GM12878 (cell line): ENCODE measurements around the gene CDK5RAP1. TPM values are rescaled to one million over a fixed set of nuclear protein-coding genes. Genes with fewer than 3 reads are reported as not detected.

ENCODE experiments used
- ATAC-seq: fragments of 200-7000 bp; cut with Tn5 transposase; 3 replicates; pipeline ENCODE4 v1.9.1; 2020; ENCODE audit warnings: mild to moderate bottlenecking, moderate library complexity
- BruUV-seq: library from RNA; stranded (reverse); fragments of 400-500 nt; replicated peaks from 2 replicates; lab custom pipeline; 2021; lab: Mats Ljungman, UMichigan
- CTCF ChIA-PET: fragments of 300-600 bp; sonication (Branson Sonifier 250); formaldehyde crosslinking; extraction: SDS; loops from one replicate; lab custom pipeline; 2021; ENCODE audit warnings: inconsistent platforms; lab: Yijun Ruan, JAX
- POLR2A ChIA-PET: fragments of 350-600 bp; formaldehyde crosslinking; extraction: SDS; loops from one replicate; lab custom pipeline; 2021; ENCODE audit warnings: inconsistent platforms; lab: Charles Lee
- RAD21 ChIA-PET: fragments of 300-600 bp; sonication (Branson Sonifier 250); formaldehyde crosslinking; loops from one replicate; lab custom pipeline; 2023; ENCODE audit warnings: antibody characterized with exemption; ENCODE audit not compliant: unreplicated experiment; lab: Charles Lee
- SMC1A ChIA-PET: fragments of 300-600 bp; sonication (Branson Sonifier 250); formaldehyde crosslinking; loops from one replicate; lab custom pipeline; 2023; ENCODE audit not compliant: unreplicated experiment, uncharacterized antibody; lab: Charles Lee
- DNase-seq: peaks from one replicate; pipeline ENCODE4 v3.0.0-alpha.2; 2011; ENCODE audit warnings: low read depth, low spot score
- FAIRE-seq: peaks from 3 replicates; lab custom pipeline; 2011; peaks lifted over from hg19 to GRCh38; lab: Jason Lieb, UNC
- H2AFZ ChIP-seq: 2 replicates; pipeline ENCODE4 v1.6.0; 2011; ENCODE audit warnings: low read depth, low read length, control low read depth; ENCODE audit not compliant: control insufficient read depth
- H3K27ac ChIP-seq: 2 replicates; pipeline ENCODE4 v1.5.1; 2011; ENCODE audit warnings: control low read depth; ENCODE audit not compliant: control insufficient read depth, insufficient read depth
- H3K27me3 ChIP-seq, 2 experiments: replicated peaks in 1 of 2; 2 replicates each; pipeline versions ENCODE4 v1.6.0 to v1.6.1; 2011; ENCODE audit warnings: low read length in 1 of 2; ENCODE audit not compliant: control insufficient read depth in 2 of 2, insufficient read depth in 2 of 2
- H3K36me3 ChIP-seq, 2 experiments: 2 replicates each; pipeline ENCODE4 v1.5.1; 2011; ENCODE audit warnings: low read length in 1 of 2; ENCODE audit not compliant: control insufficient read depth in 2 of 2, insufficient read depth in 2 of 2
- H3K4me1 ChIP-seq: 2 replicates; pipeline ENCODE4 v1.6.1; 2011; ENCODE audit warnings: mild to moderate bottlenecking, low read length, moderate library complexity, mixed read lengths; ENCODE audit not compliant: control insufficient read depth, insufficient read depth
- H3K4me2 ChIP-seq: 2 replicates; pipeline ENCODE4 v1.6.0; 2011; ENCODE audit warnings: control low read depth; ENCODE audit not compliant: control insufficient read depth, insufficient read depth
- H3K4me3 ChIP-seq: fragments of 200-600 bp; sonication (generic); 2 replicates; pipeline ENCODE4 v1.5.1; 2016
- H3K79me2 ChIP-seq: 2 replicates; pipeline ENCODE4 v1.6.0; 2011; ENCODE audit warnings: low read length; ENCODE audit not compliant: control insufficient read depth, insufficient read depth
- H3K9ac ChIP-seq: 2 replicates; pipeline ENCODE4 v1.8.0; 2011; ENCODE audit warnings: low read length, control low read depth, mixed read lengths; ENCODE audit not compliant: control insufficient read depth, insufficient read depth
- H3K9me3 ChIP-seq: replicated peaks from 3 replicates; pipeline ENCODE4 v1.5.1; 2011; ENCODE audit warnings: mild to moderate bottlenecking, low read length; ENCODE audit not compliant: control insufficient read depth, insufficient read depth
- H4K20me1 ChIP-seq: 2 replicates; pipeline ENCODE4 v1.6.0; 2011; ENCODE audit not compliant: control insufficient read depth, insufficient read depth
- BMI1 ChIP-seq: fragments of 450-650 bp; IDR thresholded peaks from 2 replicates; pipeline ENCODE4 v1.6.1; 2016; ENCODE audit warnings: mild to moderate bottlenecking, moderate library complexity, borderline replicate concordance
- CBFB ChIP-seq: IDR thresholded peaks from 2 replicates; pipeline ENCODE4 v1.6.1; 2016; ENCODE audit warnings: antibody characterized with exemption, low read depth
- HDAC6 ChIP-seq: fragments of 200-600 bp; sonication (generic); IDR thresholded peaks from one replicate; pipeline ENCODE4 v1.8.0; 2017; ENCODE audit warnings: antibody characterized with exemption; ENCODE audit not compliant: unreplicated experiment
- KLF5 ChIP-seq: fragments of 450-650 bp; IDR thresholded peaks from 2 replicates; pipeline ENCODE4 v1.6.1; 2014; ENCODE audit warnings: mild to moderate bottlenecking; ENCODE audit not compliant: partially characterized antibody
- MTA3 ChIP-seq: IDR thresholded peaks from 2 replicates; pipeline ENCODE4 v1.6.1; 2012; ENCODE audit warnings: low read length, inconsistent platforms, borderline replicate concordance
- NBN ChIP-seq: fragments of 450-650 bp; IDR thresholded peaks from 2 replicates; pipeline ENCODE4 v1.6.1; 2016
- NR2C2 ChIP-seq: IDR thresholded peaks from 2 replicates; pipeline ENCODE4 v1.6.1; 2011; ENCODE audit warnings: borderline replicate concordance, low read depth; ENCODE audit not compliant: control insufficient read depth, insufficient read length
- RUNX3 ChIP-seq: IDR thresholded peaks from 2 replicates; pipeline ENCODE4 v1.6.1; 2012; ENCODE audit warnings: low read length, inconsistent platforms
- SP1 ChIP-seq: IDR thresholded peaks from one replicate; pipeline ENCODE4 v1.6.1; 2011; ENCODE audit warnings: low read depth, low read length
- STAT1 ChIP-seq: fragments of 450-650 bp; conservative IDR thresholded peaks from 2 replicates; pipeline ENCODE4 v1.6.1; 2014; ENCODE audit warnings: antibody characterized with exemption, mild to moderate bottlenecking
- TARDBP ChIP-seq: IDR thresholded peaks from 2 replicates; pipeline ENCODE4 v1.6.1; 2016; ENCODE audit warnings: borderline replicate concordance
- ZNF207 ChIP-seq: fragments of 450-650 bp; IDR thresholded peaks from 2 replicates; pipeline ENCODE4 v1.6.1; 2014; ENCODE audit warnings: antibody characterized with exemption, mild to moderate bottlenecking, borderline replicate concordance
- WGBS: methylation state at CpG from one replicate; pipeline ENCODE4 v1.1.6; 2016; ENCODE audit warnings: low lambda C conversion rate; ENCODE audit not compliant: insufficient replicate concordance, insufficient coverage; ENCODE audit errors: missing lambda C conversion rate; 5-methylcytosine and 5-hydroxymethylcytosine counted together
- in situ Hi-C: fragments of 300-500 bp; cut with MboI; formaldehyde crosslinking; loops from 9 replicates; pipeline ENCODE4 v1.14.3; 2018; ENCODE audit warnings: mixed read lengths
- intact Hi-C: fragments of 100-400 bp; cut with micrococcal nuclease; formaldehyde crosslinking; loops from one replicate; pipeline ENCODE4 v1.14.2; 2022; ENCODE audit not compliant: unreplicated experiment
- polyA plus RNA-seq, 11 experiments: library from polyadenylated mRNA; depleted of rRNA in 4 of 11; unstranded in 6 of 11; stranded (reverse) in 5 of 11; fragments of >200 nt; fragmentation: Nextera tagmentation in 4 of 11; fragmentation: Illumina TruSeq in 1 of 11; extraction: Ambion mirVana in 4 of 11; extraction: Trizol in 1 of 11; gene quantifications; 1 replicate in 1 of 11; 2 replicates in 10 of 11; pipeline versions ENCODE4 v1.2.1 to v1.2.3, GENCODE V29; 2011 to 2016; ENCODE audit warnings: inconsistent platforms in 2 of 11, missing spikeins in 2 of 11, low read depth in 1 of 11
- total RNA-seq, 4 experiments: library from RNA; depleted of rRNA in 3 of 4; stranded (reverse); fragments of >200 nt in 3 of 4; fragmentation: Illumina TruSeq in 1 of 4; extraction: Trizol in 1 of 4; gene quantifications; 2 replicates each; pipeline versions ENCODE4 v1.2.1 to v1.2.3, GENCODE V29; 2013 to 2021
- TF ChIP-seq, protein P1 (sequence below): fragments of 450-650 bp; IDR thresholded peaks from 2 replicates; pipeline ENCODE4 v1.6.1; 2017; ENCODE audit warnings: mild to moderate bottlenecking, moderate library complexity
- TF ChIP-seq, protein P2 (sequence below): IDR thresholded peaks from 2 replicates; pipeline ENCODE4 v1.6.1; 2012; ENCODE audit warnings: mild to moderate bottlenecking, low read depth, low read length

The CDK5RAP1 gene
- total and polyA plus RNA-seq, 10 of the 15 experiments (the other 5 are each of a cell fraction or from before 2014, with no cell fraction given), result 30.4 to 67.6 (median 38.8) TPM

DNA sequence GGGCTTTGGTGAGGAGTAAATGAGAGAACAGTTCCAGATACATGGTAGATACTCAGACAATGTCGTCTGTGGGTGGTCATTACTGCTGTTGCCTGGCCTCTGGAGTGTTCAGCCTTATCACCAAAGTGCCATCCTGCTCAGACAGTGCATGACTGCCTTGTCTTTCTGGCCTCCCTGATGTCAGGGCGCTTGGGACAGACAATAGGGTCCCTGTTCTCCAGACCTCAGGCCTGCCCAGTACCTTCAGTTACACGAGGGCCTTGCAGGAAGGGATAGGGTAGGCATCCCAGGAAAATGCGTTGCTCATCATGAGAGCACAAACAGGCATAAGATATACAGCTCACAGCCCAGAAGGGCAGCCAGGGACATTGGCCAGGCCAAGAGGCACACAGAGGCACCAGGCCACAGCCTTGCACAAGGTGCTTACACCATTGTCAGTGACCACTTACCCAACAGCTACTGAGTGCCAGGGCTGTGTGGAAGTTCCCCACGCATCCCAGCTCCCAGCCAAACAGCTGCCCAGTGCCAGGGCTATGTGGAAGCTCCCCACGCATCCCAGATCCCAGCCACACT, 90.9 kb downstream of the CDK5RAP1 start:
- H3K27me3 ChIP-seq, result no peaks in the 10 kb centered on the region
- no peak overlapping the region for H3K27ac ChIP-seq
- H3K4me1 ChIP-seq, result no peaks in the 10 kb centered on the region
- no TSS peak for BruUV-seq
- H3K36me3 ChIP-seq, result no peaks in the 10 kb centered on the region
- SMC1A ChIA-PET, result no interaction called here
- no peaks in the 10 kb centered on the region for H4K20me1 ChIP-seq
- CTCF ChIA-PET, result no interaction called here
- H3K9ac ChIP-seq, result no peak overlapping the region
- POLR2A ChIA-PET, result no interaction called here
- no peaks in the 10 kb centered on the region for H3K9me3 ChIP-seq
- in situ Hi-C loops, result no loop called here
- 8% methylated on average over 6 of the region's 6 CpGs for WGBS
- intact Hi-C loops, result no loop called here
- ATAC-seq (no peak), FAIRE-seq (no peak), DNase-seq (no peak)
- RAD21 ChIA-PET, result no interaction called here
- no peaks in the 10 kb centered on the region for H3K79me2 ChIP-seq
- H3K4me3 ChIP-seq, result no peak overlapping the region
- H3K4me2 ChIP-seq, result no peak overlapping the region
- H2AFZ ChIP-seq, result no peak overlapping the region
- TF ChIP-seq ZNF207 (no peak), NBN (no peak), SP1 (no peak), RUNX3 (no peak), HDAC6 (no peak), NR2C2 (no peak), BMI1 (no peak), KLF5 (no peak), TARDBP (no peak), CBFB (no peak), STAT1 (no peak), MTA3 (no peak)
- TF ChIP-seq, protein P1, sequence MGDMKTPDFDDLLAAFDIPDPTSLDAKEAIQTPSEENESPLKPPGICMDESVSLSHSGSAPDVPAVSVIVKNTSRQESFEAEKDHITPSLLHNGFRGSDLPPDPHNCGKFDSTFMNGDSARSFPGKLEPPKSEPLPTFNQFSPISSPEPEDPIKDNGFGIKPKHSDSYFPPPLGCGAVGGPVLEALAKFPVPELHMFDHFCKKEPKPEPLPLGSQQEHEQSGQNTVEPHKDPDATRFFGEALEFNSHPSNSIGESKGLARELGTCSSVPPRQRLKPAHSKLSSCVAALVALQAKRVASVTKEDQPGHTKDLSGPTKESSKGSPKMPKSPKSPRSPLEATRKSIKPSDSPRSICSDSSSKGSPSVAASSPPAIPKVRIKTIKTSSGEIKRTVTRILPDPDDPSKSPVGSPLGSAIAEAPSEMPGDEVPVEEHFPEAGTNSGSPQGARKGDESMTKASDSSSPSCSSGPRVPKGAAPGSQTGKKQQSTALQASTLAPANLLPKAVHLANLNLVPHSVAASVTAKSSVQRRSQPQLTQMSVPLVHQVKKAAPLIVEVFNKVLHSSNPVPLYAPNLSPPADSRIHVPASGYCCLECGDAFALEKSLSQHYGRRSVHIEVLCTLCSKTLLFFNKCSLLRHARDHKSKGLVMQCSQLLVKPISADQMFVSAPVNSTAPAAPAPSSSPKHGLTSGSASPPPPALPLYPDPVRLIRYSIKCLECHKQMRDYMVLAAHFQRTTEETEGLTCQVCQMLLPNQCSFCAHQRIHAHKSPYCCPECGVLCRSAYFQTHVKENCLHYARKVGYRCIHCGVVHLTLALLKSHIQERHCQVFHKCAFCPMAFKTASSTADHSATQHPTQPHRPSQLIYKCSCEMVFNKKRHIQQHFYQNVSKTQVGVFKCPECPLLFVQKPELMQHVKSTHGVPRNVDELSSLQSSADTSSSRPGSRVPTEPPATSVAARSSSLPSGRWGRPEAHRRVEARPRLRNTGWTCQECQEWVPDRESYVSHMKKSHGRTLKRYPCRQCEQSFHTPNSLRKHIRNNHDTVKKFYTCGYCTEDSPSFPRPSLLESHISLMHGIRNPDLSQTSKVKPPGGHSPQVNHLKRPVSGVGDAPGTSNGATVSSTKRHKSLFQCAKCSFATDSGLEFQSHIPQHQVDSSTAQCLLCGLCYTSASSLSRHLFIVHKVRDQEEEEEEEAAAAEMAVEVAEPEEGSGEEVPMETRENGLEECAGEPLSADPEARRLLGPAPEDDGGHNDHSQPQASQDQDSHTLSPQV, result no peak
- TF ChIP-seq, protein P2, sequence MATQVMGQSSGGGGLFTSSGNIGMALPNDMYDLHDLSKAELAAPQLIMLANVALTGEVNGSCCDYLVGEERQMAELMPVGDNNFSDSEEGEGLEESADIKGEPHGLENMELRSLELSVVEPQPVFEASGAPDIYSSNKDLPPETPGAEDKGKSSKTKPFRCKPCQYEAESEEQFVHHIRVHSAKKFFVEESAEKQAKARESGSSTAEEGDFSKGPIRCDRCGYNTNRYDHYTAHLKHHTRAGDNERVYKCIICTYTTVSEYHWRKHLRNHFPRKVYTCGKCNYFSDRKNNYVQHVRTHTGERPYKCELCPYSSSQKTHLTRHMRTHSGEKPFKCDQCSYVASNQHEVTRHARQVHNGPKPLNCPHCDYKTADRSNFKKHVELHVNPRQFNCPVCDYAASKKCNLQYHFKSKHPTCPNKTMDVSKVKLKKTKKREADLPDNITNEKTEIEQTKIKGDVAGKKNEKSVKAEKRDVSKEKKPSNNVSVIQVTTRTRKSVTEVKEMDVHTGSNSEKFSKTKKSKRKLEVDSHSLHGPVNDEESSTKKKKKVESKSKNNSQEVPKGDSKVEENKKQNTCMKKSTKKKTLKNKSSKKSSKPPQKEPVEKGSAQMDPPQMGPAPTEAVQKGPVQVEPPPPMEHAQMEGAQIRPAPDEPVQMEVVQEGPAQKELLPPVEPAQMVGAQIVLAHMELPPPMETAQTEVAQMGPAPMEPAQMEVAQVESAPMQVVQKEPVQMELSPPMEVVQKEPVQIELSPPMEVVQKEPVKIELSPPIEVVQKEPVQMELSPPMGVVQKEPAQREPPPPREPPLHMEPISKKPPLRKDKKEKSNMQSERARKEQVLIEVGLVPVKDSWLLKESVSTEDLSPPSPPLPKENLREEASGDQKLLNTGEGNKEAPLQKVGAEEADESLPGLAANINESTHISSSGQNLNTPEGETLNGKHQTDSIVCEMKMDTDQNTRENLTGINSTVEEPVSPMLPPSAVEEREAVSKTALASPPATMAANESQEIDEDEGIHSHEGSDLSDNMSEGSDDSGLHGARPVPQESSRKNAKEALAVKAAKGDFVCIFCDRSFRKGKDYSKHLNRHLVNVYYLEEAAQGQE, result no peak
